Ovary (tissue), 9 donors: ENCODE results near the gene ZNF148. TPM values are rescaled to one million over a fixed set of nuclear protein-coding genes. Genes with fewer than 3 reads are reported as not detected.

ENCODE experiments used
- DNase-seq, 5 donors: peaks; one replicate each; pipeline ENCODE4 v3.0.0-alpha.2; 2019 to 2020
- H3K27ac ChIP-seq, 2 donors: fragments of 200-600 bp; one replicate each; pipeline versions ENCODE4 v1.5.1 to v1.8.0; 2019 to 2022
- H3K27me3 ChIP-seq: fragments of 200-600 bp; one replicate; pipeline ENCODE4 v1.8.0; 2022
- H3K36me3 ChIP-seq: fragments of 200-600 bp; sonication (generic); one replicate; pipeline ENCODE4 v1.5.1; 2019
- H3K4me1 ChIP-seq: one replicate; pipeline ENCODE4 v1.8.1; 2013; ENCODE audit warnings: mild to moderate bottlenecking, moderate library complexity; ENCODE audit not compliant: insufficient read depth
- H3K4me3 ChIP-seq: fragments of 200-600 bp; sonication (generic); one replicate; pipeline ENCODE4 v1.5.1; 2017
- H3K9me3 ChIP-seq, 2 donors: fragments of 200-600 bp in 1 of 2; sonication (generic) in 1 of 2; one replicate each; pipeline versions ENCODE4 v1.5.1 to v1.8.1; 2013 to 2019; ENCODE audit warnings: mild to moderate bottlenecking in 1 of 2, moderate library complexity in 1 of 2
- CTCF ChIP-seq, 3 donors: fragments of 450-650 bp in 2 of 3; fragments of 200-600 bp in 1 of 3; IDR thresholded peaks; one replicate each; pipeline versions ENCODE4 v1.5.1 to v1.8.0; 2016 to 2022; ENCODE audit warnings: antibody characterized with exemption in 3 of 3, mild to moderate bottlenecking in 1 of 3
- EP300 ChIP-seq: sonication (generic); formaldehyde crosslinking; IDR thresholded peaks from one replicate; pipeline ENCODE4 v1.6.1; 2017; ENCODE audit warnings: antibody characterized with exemption
- POLR2A ChIP-seq: fragments of 450-650 bp; IDR thresholded peaks from one replicate; pipeline ENCODE4 v1.6.1; 2017; ENCODE audit warnings: antibody characterized with exemption, mild to moderate bottlenecking, moderate library complexity
- WGBS, 3 donors: extraction: QIAGEN DNeasy Blood & Tissue Kit in 1 of 3; methylation state at CpG; one replicate each; pipeline versions ENCODE4 v1.1.5 to v1.1.7; 2013 to 2017; 5-methylcytosine and 5-hydroxymethylcytosine counted together
- intact Hi-C, 4 donors: fragments of 100-400 bp; cut with DNase I; formaldehyde crosslinking; loops; one replicate each; pipeline versions ENCODE4 v1.11.0 to v1.15.1; 2022 to 2023
- polyA plus RNA-seq, 2 donors: library from polyadenylated mRNA; stranded (reverse); fragments of 200-250 nt in 1 of 2; fragments of 350-450 nt in 1 of 2; fragmentation: Illumina TruSeq in 1 of 2; extraction: RNeasy Lipid Tissue Mini Kit (QIAGEN cat#74804) in 1 of 2; gene quantifications; one replicate each; pipeline ENCODE4 v1.2.3, GENCODE V29; 2013 to 2014
- total RNA-seq, 7 donors: library from RNA; depleted of rRNA in 2 of 7; stranded (reverse); fragments of >200 nt in 2 of 7; fragmentation: NEBNext Ultra II Directional in 3 of 7; extraction: Animal tissue kit (Norgen Biotek cat#: 25700) in 3 of 7; gene quantifications; one replicate each; pipeline versions ENCODE4 v1.1.0 to v1.2.4, GENCODE V29; 2016 to 2023
- donor health status: DM: no; HTN: no; CAD: no; lungs with moderate emphysema.
- donor health status: DM: no; HTN: no; CAD: no.
- donor health status: Bipolar disorder and iron deficiency.
- donor health status: DM: yes; HTN: yes; CAD: no.
- donor health status: DM: no; HTN: no; CAD: no.
- donor health status: DM: yes; HTN: yes; CAD: no.

ZNF148 gene
- total and polyA plus RNA-seq, 9 donors: 9.1 to 98.8 (median 66.8) TPM

GRCh38 chr3:125213946-125214542 is 161.1 kb downstream of the ZNF148 start:
- Histone ChIP-seq H3K4me3 (no peak overlapping the region), H3K4me1 (peaks cover 5% of the 10 kb centered on the region), H3K27ac (no peak overlapping the region), H3K9me3 (no peaks in the 10 kb centered on the region), H3K27me3 (no peaks in the 10 kb centered on the region), H3K36me3 (no peaks in the 10 kb centered on the region)
- TF ChIP-seq POLR2A: no peak
- intact Hi-C loops: no loop called here
- WGBS, 3 donors: 82 to 85% (median 84%) methylated on average over 7 of the region's 7 CpGs
- DNase-seq: no peak

- 77 to 92% (median 83%) methylated on average over 4 of the region's 4 CpGs for WGBS, 3 donors
- no peak overlapping the region for H3K4me3 ChIP-seq
- no peak for DNase-seq
- intact Hi-C loops: no loop called here
- peaks cover 5% of the 10 kb centered on the region for H3K4me1 ChIP-seq
- TF ChIP-seq CTCF (IDR thresholded peaks at IDR 0.05): no peak
- TF ChIP-seq EP300: no peak
- no peak for TF ChIP-seq POLR2A
- no peaks in the 10 kb centered on the region for H3K36me3 ChIP-seq
- H3K27ac ChIP-seq: no peak overlapping the region
- H3K27me3 ChIP-seq: no peaks in the 10 kb centered on the region
- no peaks in the 10 kb centered on the region for H3K9me3 ChIP-seq
These were observed 161.8 kb downstream of the ZNF148 start for GRCh38 chr3:125213364-125213755.

- intact Hi-C loops: no loop called here
- no peak within 1 kb of the TSS for H3K27ac ChIP-seq
- DNase-seq: no peak
- H3K4me1 ChIP-seq: peaks cover 5% of the 10 kb centered on the region
- TF ChIP-seq POLR2A (no peak), CTCF (IDR thresholded peaks at IDR 0.05) (no peak), EP300 (no peak)
- H3K36me3 ChIP-seq: no peaks in the 10 kb centered on the region
- H3K27me3 ChIP-seq: no peaks in the 10 kb centered on the region
- H3K9me3 ChIP-seq: no peaks in the 10 kb centered on the region
- WGBS, 3 donors: 10 to 31% (median 14%) methylated on average over 23 to 55 of the region's 55 CpGs
- H3K4me3 ChIP-seq: peak within 1 kb of the TSS; percentile 32
These were observed 162.4 kb downstream of the ZNF148 start, which contains the start of gene SLC12A8 for GRCh38 chr3:125212509-125213363. TSS of gene SLC12A8 (minus strand) at chr3:125212748. CDS start at chr3:125211349, 1,399 bp downstream.

GRCh38 chr3:125212091-125212508 is 163.0 kb downstream of the ZNF148 start:
- no peak for TF ChIP-seq CTCF (IDR thresholded peaks at IDR 0.05)
- H3K27me3 ChIP-seq: no peaks in the 10 kb centered on the region
- peak overlapping the region; percentile 32 for H3K4me3 ChIP-seq
- no peaks in the 10 kb centered on the region for H3K9me3 ChIP-seq
- intact Hi-C loops: no loop called here
- H3K4me1 ChIP-seq: peaks cover 5% of the 10 kb centered on the region
- no peak overlapping the region for H3K27ac ChIP-seq
- DNase-seq: no peak
- no peaks in the 10 kb centered on the region for H3K36me3 ChIP-seq
- 1 to 5% (median 4%) methylated on average over 16 to 28 of the region's 28 CpGs for WGBS, 3 donors
